HEK293 (cell line): Measurements from ENCODE around the gene PYGO2.

Experiments used
- AEBP2 ChIP-seq: fragments of 450-650 bp; formaldehyde crosslinking; IDR thresholded peaks from 2 replicates; pipeline ENCODE4 v1.5.1; 2016; ENCODE audit warnings: missing biosample characterization, missing genetic modification characterization, borderline replicate concordance
- IKZF3 ChIP-seq: fragments of 450-650 bp; IDR thresholded peaks from 2 replicates; pipeline ENCODE4 v1.5.0; 2018; ENCODE audit warnings: missing biosample characterization, mild to moderate bottlenecking, missing genetic modification characterization, moderate library complexity
- KLF10 ChIP-seq: fragments of 450-650 bp; IDR thresholded peaks from 2 replicates; pipeline ENCODE4 v1.5.1; 2018; ENCODE audit warnings: missing biosample characterization, mild to moderate bottlenecking, missing genetic modification characterization
- SALL2 ChIP-seq: fragments of 450-650 bp; formaldehyde crosslinking; IDR thresholded peaks from 2 replicates; pipeline ENCODE4 v1.5.0; 2017; ENCODE audit warnings: missing biosample characterization, mild to moderate bottlenecking, missing genetic modification characterization, borderline replicate concordance
- YY1 ChIP-seq: fragments of 450-650 bp; formaldehyde crosslinking; IDR thresholded peaks from 2 replicates; pipeline ENCODE4 v1.5.1; 2018; ENCODE audit warnings: missing biosample characterization, missing genetic modification characterization
- ZFP41 ChIP-seq: fragments of 450-650 bp; formaldehyde crosslinking; IDR thresholded peaks from 2 replicates; pipeline ENCODE4 v1.5.1; 2016; ENCODE audit warnings: missing biosample characterization, missing genetic modification characterization, borderline replicate concordance
- ZNF114 ChIP-seq: fragments of 450-650 bp; formaldehyde crosslinking; IDR thresholded peaks from 2 replicates; pipeline ENCODE4 v1.5.0; 2017; ENCODE audit warnings: missing biosample characterization, missing genetic modification characterization
- ZNF121 ChIP-seq: fragments of 450-650 bp; formaldehyde crosslinking; IDR thresholded peaks from 2 replicates; pipeline ENCODE4 v1.5.1; 2016; ENCODE audit warnings: missing biosample characterization, missing genetic modification characterization
- ZNF639 ChIP-seq: fragments of 450-650 bp; formaldehyde crosslinking; IDR thresholded peaks from 2 replicates; pipeline ENCODE4 v1.5.1; 2016; ENCODE audit warnings: missing biosample characterization, missing genetic modification characterization
- ZNF707 ChIP-seq: fragments of 450-650 bp; formaldehyde crosslinking; IDR thresholded peaks from 2 replicates; pipeline ENCODE4 v1.5.1; 2016; ENCODE audit warnings: missing biosample characterization, missing genetic modification characterization
- ZSCAN23 ChIP-seq: fragments of 450-650 bp; formaldehyde crosslinking; IDR thresholded peaks from 2 replicates; pipeline ENCODE4 v1.5.1; 2016; ENCODE audit warnings: missing biosample characterization, missing genetic modification characterization
- TF ChIP-seq, protein P1 (sequence below): fragments of 450-650 bp; formaldehyde crosslinking; IDR thresholded peaks from 2 replicates; pipeline ENCODE4 v1.5.1; 2016; ENCODE audit warnings: missing biosample characterization, missing genetic modification characterization
- TF ChIP-seq, protein P2 (sequence below): fragments of 450-650 bp; formaldehyde crosslinking; IDR thresholded peaks from 2 replicates; pipeline ENCODE4 v1.5.1; 2016; ENCODE audit warnings: missing biosample characterization, missing genetic modification characterization

DNA sequence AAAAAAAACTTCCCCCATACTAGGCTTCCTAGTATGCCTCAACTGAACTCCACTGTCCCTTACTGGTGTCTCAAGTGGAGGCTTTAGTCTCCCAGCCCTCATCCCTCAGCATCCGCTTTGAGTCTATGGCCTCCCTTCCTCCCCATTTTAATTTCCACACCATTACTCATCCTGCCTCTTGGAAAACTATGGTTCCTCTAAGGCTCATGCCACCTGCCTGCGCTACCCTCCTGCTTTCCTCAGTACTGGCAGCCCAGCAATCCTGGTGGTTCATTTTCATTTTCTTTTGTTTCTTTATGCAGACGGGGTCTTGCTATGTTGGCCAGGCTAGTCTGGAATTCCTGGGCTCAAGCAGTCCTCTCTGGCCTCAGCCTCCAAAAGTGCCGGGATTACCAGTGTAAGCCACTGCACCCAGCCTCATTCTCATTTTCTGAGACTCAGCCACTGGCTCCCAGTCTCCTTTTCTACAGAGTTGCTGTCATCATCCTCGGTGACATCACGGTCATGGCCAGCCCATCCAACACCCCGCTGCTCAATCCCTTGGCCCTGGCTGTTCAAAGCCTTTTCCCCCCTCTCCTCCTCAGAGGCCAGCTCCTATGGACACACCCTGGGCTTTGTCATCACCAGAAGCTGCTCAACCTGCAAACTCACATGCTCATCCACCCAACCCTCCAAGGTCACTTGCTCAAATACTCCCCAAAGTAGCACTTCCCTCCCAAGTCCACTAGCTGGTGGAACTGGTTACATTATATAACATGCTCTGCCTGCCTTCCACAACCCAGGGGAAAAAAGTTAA, 22.8 kb downstream of the PYGO2 start:
- TF ChIP-seq, protein P1, sequence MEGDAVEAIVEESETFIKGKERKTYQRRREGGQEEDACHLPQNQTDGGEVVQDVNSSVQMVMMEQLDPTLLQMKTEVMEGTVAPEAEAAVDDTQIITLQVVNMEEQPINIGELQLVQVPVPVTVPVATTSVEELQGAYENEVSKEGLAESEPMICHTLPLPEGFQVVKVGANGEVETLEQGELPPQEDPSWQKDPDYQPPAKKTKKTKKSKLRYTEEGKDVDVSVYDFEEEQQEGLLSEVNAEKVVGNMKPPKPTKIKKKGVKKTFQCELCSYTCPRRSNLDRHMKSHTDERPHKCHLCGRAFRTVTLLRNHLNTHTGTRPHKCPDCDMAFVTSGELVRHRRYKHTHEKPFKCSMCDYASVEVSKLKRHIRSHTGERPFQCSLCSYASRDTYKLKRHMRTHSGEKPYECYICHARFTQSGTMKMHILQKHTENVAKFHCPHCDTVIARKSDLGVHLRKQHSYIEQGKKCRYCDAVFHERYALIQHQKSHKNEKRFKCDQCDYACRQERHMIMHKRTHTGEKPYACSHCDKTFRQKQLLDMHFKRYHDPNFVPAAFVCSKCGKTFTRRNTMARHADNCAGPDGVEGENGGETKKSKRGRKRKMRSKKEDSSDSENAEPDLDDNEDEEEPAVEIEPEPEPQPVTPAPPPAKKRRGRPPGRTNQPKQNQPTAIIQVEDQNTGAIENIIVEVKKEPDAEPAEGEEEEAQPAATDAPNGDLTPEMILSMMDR (tag by site-specific recombination), result no peak
- TF ChIP-seq ZNF639 (tag by site-specific recombination) (no peak), IKZF3 (no peak), KLF10 (tag by site-specific recombination) (no peak), ZNF114 (tag by site-specific recombination) (no peak), YY1 (tag by site-specific recombination) (no peak), ZSCAN23 (tag by site-specific recombination) (no peak), ZFP41 (tag by site-specific recombination) (no peak), AEBP2 (tag by site-specific recombination) (no peak), ZNF121 (tag by site-specific recombination) (peak; percentile 96), SALL2 (tag by site-specific recombination) (no peak), ZNF707 (no peak)
- TF ChIP-seq, protein P2, sequence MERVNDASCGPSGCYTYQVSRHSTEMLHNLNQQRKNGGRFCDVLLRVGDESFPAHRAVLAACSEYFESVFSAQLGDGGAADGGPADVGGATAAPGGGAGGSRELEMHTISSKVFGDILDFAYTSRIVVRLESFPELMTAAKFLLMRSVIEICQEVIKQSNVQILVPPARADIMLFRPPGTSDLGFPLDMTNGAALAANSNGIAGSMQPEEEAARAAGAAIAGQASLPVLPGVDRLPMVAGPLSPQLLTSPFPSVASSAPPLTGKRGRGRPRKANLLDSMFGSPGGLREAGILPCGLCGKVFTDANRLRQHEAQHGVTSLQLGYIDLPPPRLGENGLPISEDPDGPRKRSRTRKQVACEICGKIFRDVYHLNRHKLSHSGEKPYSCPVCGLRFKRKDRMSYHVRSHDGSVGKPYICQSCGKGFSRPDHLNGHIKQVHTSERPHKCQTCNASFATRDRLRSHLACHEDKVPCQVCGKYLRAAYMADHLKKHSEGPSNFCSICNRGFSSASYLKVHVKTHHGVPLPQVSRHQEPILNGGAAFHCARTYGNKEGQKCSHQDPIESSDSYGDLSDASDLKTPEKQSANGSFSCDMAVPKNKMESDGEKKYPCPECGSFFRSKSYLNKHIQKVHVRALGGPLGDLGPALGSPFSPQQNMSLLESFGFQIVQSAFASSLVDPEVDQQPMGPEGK, result no peak
